ENCODE data around the gene CDCA7L. TPM values are rescaled to one million over a fixed set of nuclear protein-coding genes. Genes with fewer than 3 reads are reported as not detected.

Gene CDCA7L
- total and polyA plus RNA-seq, 2 of the 4 experiments (the other 2 are of a cell fraction), result 20.4 to 35.0 TPM

- H3K36me3 ChIP-seq (ENCODE audit: control insufficient read depth, insufficient read depth, low read length), result no peaks in the 10 kb centered on the region
- no peak overlapping the region for H2AK5ac ChIP-seq (ENCODE audit: low read depth, low read length)
- H3K4me1 ChIP-seq (ENCODE audit: control insufficient read depth, insufficient read depth, low read length), result no peaks in the 10 kb centered on the region
- H3K9me3 ChIP-seq (ENCODE audit: control insufficient read depth, insufficient read depth, low read length), result no peaks in the 10 kb centered on the region
- no peak for TF ChIP-seq BHLHE40 (IDR thresholded peaks at IDR 0.05; ENCODE audit: low read depth, low read length)
- peak; percentile 53 for TF ChIP-seq MAFK (IDR thresholded peaks at IDR 0.05; ENCODE audit: low read depth, low read length)
- TF ChIP-seq NFE2L2 (IDR thresholded peaks at IDR 0.05; ENCODE audit: low read depth, low read length), result peak; percentile 87
- H3K4me2 ChIP-seq (ENCODE audit: low read depth, low read length), result no peak overlapping the region
- no peak overlapping the region for H3K4ac ChIP-seq (ENCODE audit: low read depth, low read length)
- BruUV-seq (replicated peaks), result no TSS peak
- no peak overlapping the region for H2BK120ac ChIP-seq (ENCODE audit: low read depth, low read length)
- H2BK20ac ChIP-seq (ENCODE audit: low read depth, low read length), result no peak overlapping the region
- no peak overlapping the region for H3K14ac ChIP-seq (replicated peaks; ENCODE audit: low read depth, low read length)
- CTCF ChIA-PET, result interaction anchor here (0.7 to 1.6 kb wide), 2 partner anchors 13 to 24 kb away, joined by 3 read pairs; no protein-coding TSS in a partner anchor
- no peak overlapping the region for H4K5ac ChIP-seq (ENCODE audit: low read depth, low read length)
- intact Hi-C loops (cut with micrococcal nuclease) (no loop called here), dilution Hi-C loops (cut with HindIII; ENCODE audit: low sequenced_read_pairs, unreplicated experiment) (no loop called here), in situ Hi-C loops (cut with MboI; ENCODE audit: low sequenced_read_pairs) (no loop called here)
- WGBS, 2 experiments (ENCODE audit: extremely low coverage in 2 of 2, insufficient read length in 1 of 2), result no CpG with 5 or more reads among the region's 5 CpGs
- no peak overlapping the region for H2AK9ac ChIP-seq (replicated peaks; ENCODE audit: low read depth, low read length, poor library complexity)
- H3K18ac ChIP-seq (ENCODE audit: low read depth, low read length), result no peak overlapping the region
- no peaks in the 10 kb centered on the region for H3K79me1 ChIP-seq (ENCODE audit: low read depth in 1 of 2, low read length in 2 of 2)
- no peak overlapping the region for H3K23ac ChIP-seq (ENCODE audit: low read depth, low read length)
- POLR2A ChIA-PET (ENCODE audit: unreplicated experiment), result no interaction called here
- H2BK15ac ChIP-seq (ENCODE audit: low read depth, low read length), result no peak overlapping the region
- ATAC-seq (ENCODE audit: low read depth) (peak; percentile 69), DNase-seq (peak; percentile 37)
- H4K8ac ChIP-seq (ENCODE audit: low read depth in 2 of 2, low read length in 2 of 2), result no peak overlapping the region
- H3K27ac ChIP-seq (ENCODE audit: insufficient read depth, low read length), result no peak overlapping the region
- no peak overlapping the region for H2BK5ac ChIP-seq (ENCODE audit: low read depth, low read length, poor library complexity, severe bottlenecking)
- no peak overlapping the region for H2AFZ ChIP-seq (replicated peaks; ENCODE audit: low read length, poor library complexity)
- H3K4me3 ChIP-seq (ENCODE audit: insufficient read depth, low read depth, low read length), result no peak overlapping the region
- H3K9ac ChIP-seq (ENCODE audit: low read depth, low read length), result no peak overlapping the region
- no peak overlapping the region for H3K56ac ChIP-seq (ENCODE audit: extremely low read depth, insufficient read depth, low read length)
- no peaks in the 10 kb centered on the region for H3K27me3 ChIP-seq (ENCODE audit: control insufficient read depth, insufficient read depth, low read length)
- H4K91ac ChIP-seq (ENCODE audit: insufficient read depth, low read depth, low read length), result no peak overlapping the region
- no peaks in the 10 kb centered on the region for H4K20me1 ChIP-seq (ENCODE audit: insufficient read depth, low read length)
- no peaks in the 10 kb centered on the region for H3K9me1 ChIP-seq (ENCODE audit: insufficient read depth, low read length)
These were observed 75.8 kb downstream of the CDCA7L start for GRCh38 chr7:21869785-21870402.
